Kasumi-1 (cell line): ENCODE data around the gene MYRFL.
A peak's percentile ranks its signal among the peaks of the same experiment; 100 is the strongest.
"Not testable (repeated sequence)": the region's sequence is repeated elsewhere in the genome, so short reads cannot be mapped to it uniquely, and the experiment has no call there.

Experiments used
- DNase-seq, 2 experiments: peaks; one replicate each; lab custom pipeline; 2025; lab: John Stamatoyannopoulos, UW

MYRFL gene

GRCh38 chr12:69843608-69844007 lies 18.6 kb downstream of the MYRFL start:
- no peak for DNase-seq

- DNase-seq: no peak
Observed at GRCh38 chr12:69844416-69844815, 19.4 kb downstream of the MYRFL start.

- DNase-seq: no peak
Observed at GRCh38 chr12:69844836-69845235, 19.8 kb downstream of the MYRFL start.

- no peak for DNase-seq
Observed at GRCh38 chr12:69846976-69847375, 21.9 kb downstream of the MYRFL start.

- DNase-seq: no peak
Observed at GRCh38 chr12:69851976-69852375, 26.9 kb downstream of the MYRFL start.

- DNase-seq: not testable (repeated sequence)
Observed at GRCh38 chr12:69853176-69853961, 28.3 kb downstream of the MYRFL start.

GRCh38 chr12:69866698-69867097 lies 41.7 kb downstream of the MYRFL start:
- DNase-seq: no peak

GRCh38 chr12:69868695-69869094 lies 43.7 kb downstream of the MYRFL start:
- DNase-seq: no peak

GRCh38 chr12:69872804-69873203 lies 47.8 kb downstream of the MYRFL start:
- DNase-seq: no peak

- DNase-seq: no peak
Observed at GRCh38 chr12:69873429-69873828, 48.4 kb downstream of the MYRFL start.

- no peak for DNase-seq
Observed at GRCh38 chr12:69874606-69875005, 49.6 kb downstream of the MYRFL start.

GRCh38 chr12:69875416-69875935 lies 50.4 kb downstream of the MYRFL start:
- DNase-seq: no peak

GRCh38 chr12:69879007-69879960 lies 54.3 kb downstream of the MYRFL start:
- DNase-seq: peak; percentile 87 to 92

GRCh38 chr12:69880571-69880970 lies 55.5 kb downstream of the MYRFL start:
- peak; percentile 14 to 56 for DNase-seq

- DNase-seq: no peak
Observed at GRCh38 chr12:69881771-69882170, 56.7 kb downstream of the MYRFL start.

- no peak for DNase-seq
Observed at GRCh38 chr12:69884386-69884785, 59.4 kb downstream of the MYRFL start.

GRCh38 chr12:69885658-69886057 lies 60.6 kb downstream of the MYRFL start:
- no peak for DNase-seq

- no peak for DNase-seq
Observed at GRCh38 chr12:69886109-69886508, 61.1 kb downstream of the MYRFL start.

- no peak for DNase-seq
Observed at GRCh38 chr12:69886715-69887114, 61.7 kb downstream of the MYRFL start.

GRCh38 chr12:69888901-69889300 lies 63.9 kb downstream of the MYRFL start:
- DNase-seq: no peak

GRCh38 chr12:69894800-69895383 lies 69.9 kb downstream of the MYRFL start:
- no peak for DNase-seq

- no peak for DNase-seq
Observed at GRCh38 chr12:69896653-69897381, 71.8 kb downstream of the MYRFL start.
